B cell (primary cell): ENCODE measurements around the gene REV1.

Source experiments
- CTCF ChIP-seq: fragments of 200-600 bp; IDR thresholded peaks from one replicate; pipeline ENCODE4 v1.8.0; 2022; ENCODE audit warnings: antibody characterized with exemption, mild to moderate bottlenecking
- EZH2 ChIP-seq: IDR thresholded peaks from 2 replicates; pipeline ENCODE4 v1.6.1; 2012; ENCODE audit warnings: borderline replicate concordance, low read depth, mild to moderate bottlenecking, moderate library complexity, low read length; ENCODE audit not compliant: insufficient read depth, poor library complexity, severe bottlenecking

DNA sequence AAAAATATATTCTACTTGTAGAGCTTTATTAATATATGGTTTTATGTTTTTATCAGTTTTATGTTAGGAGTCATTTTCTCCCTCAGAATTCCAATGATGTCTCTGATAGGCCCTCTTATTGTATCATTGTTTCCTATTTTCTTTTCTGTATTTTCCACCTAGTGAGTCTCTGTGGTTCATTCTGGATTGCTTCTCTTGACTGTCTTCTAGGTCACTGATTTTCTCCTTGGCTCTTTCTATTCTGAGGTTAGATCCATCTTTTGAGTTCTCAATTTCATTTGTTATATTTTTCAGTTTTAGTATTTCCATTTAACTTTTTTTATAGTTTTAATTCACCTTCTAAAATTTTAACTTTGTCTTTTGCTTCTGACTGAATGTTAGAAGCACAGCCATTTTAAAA lies 115.1 kb downstream of the REV1 start:
- no peak for TF ChIP-seq CTCF
- TF ChIP-seq EZH2 = no peak
